ENCODE data around the gene DCHS1.

Gene DCHS1

DNA sequence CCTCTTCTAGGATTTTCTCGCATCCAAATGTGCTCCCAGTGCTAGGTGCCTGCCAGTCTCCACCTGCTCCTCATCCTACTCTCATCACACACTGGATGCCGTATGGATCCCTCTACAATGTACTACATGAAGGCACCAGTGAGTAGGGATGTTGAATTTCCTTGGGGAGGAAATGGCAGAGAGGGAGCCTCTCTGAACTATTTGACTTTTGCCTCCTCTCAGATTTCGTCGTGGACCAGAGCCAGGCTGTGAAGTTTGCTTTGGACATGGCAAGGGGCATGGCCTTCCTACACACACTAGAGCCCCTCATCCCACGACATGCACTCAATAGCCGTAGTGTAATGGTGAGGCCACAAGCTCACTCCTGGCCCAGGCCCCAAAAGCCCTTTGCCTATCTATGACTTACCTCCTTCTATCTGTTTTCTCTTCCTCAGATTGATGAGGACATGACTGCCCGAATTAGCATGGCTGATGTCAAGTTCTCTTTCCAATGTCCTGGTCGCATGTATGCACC, 46.0 kb downstream of the DCHS1 start:
- Histone ChIP-seq H3K9me3 (ENCODE audit: insufficient read depth, low read depth, low read length) (no peaks in the 10 kb centered on the region), H3K4me1 (ENCODE audit: insufficient read depth, low read length, poor library complexity, severe bottlenecking) (peaks cover 55% of the 10 kb centered on the region), H3K27me3 (ENCODE audit: insufficient read depth, low read length, poor library complexity, severe bottlenecking) (no peaks in the 10 kb centered on the region), H3K4me3 (ENCODE audit: low read length, poor library complexity, severe bottlenecking) (no peak overlapping the region), H3F3A (ENCODE audit: low read depth) (peaks cover 10% of the 10 kb centered on the region; the same call in 1 of the 2 replicates), H3K4me2 (ENCODE audit: low read depth, low read length, poor library complexity, severe bottlenecking) (no peak overlapping the region), H4K20me1 (ENCODE audit: insufficient read depth, low read length, poor library complexity, severe bottlenecking) (peaks cover 23% of the 10 kb centered on the region), H3K79me2 (ENCODE audit: insufficient read depth, low read length) (peaks cover 72% of the 10 kb centered on the region), H3K36me3 (ENCODE audit: insufficient read depth, low read length) (peaks cover 34% of the 10 kb centered on the region; the same call in 1 of the 2 replicates), H2AFZ (ENCODE audit: low read length) (no peak overlapping the region), H3K9me2 (replicated peaks; ENCODE audit: low read depth, low read length) (no peaks in the 10 kb centered on the region), H3K9ac (ENCODE audit: low read depth, low read length, poor library complexity, severe bottlenecking) (no peak overlapping the region)
- no peak for TF ChIP-seq EZH2phosphoT487 (IDR thresholded peaks at IDR 0.05; ENCODE audit: borderline replicate concordance)
- TF ChIP-seq, protein P1, sequence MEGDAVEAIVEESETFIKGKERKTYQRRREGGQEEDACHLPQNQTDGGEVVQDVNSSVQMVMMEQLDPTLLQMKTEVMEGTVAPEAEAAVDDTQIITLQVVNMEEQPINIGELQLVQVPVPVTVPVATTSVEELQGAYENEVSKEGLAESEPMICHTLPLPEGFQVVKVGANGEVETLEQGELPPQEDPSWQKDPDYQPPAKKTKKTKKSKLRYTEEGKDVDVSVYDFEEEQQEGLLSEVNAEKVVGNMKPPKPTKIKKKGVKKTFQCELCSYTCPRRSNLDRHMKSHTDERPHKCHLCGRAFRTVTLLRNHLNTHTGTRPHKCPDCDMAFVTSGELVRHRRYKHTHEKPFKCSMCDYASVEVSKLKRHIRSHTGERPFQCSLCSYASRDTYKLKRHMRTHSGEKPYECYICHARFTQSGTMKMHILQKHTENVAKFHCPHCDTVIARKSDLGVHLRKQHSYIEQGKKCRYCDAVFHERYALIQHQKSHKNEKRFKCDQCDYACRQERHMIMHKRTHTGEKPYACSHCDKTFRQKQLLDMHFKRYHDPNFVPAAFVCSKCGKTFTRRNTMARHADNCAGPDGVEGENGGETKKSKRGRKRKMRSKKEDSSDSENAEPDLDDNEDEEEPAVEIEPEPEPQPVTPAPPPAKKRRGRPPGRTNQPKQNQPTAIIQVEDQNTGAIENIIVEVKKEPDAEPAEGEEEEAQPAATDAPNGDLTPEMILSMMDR (conservative IDR thresholded peaks at IDR 0.05; ENCODE audit: low read length), result no peak

DNA sequence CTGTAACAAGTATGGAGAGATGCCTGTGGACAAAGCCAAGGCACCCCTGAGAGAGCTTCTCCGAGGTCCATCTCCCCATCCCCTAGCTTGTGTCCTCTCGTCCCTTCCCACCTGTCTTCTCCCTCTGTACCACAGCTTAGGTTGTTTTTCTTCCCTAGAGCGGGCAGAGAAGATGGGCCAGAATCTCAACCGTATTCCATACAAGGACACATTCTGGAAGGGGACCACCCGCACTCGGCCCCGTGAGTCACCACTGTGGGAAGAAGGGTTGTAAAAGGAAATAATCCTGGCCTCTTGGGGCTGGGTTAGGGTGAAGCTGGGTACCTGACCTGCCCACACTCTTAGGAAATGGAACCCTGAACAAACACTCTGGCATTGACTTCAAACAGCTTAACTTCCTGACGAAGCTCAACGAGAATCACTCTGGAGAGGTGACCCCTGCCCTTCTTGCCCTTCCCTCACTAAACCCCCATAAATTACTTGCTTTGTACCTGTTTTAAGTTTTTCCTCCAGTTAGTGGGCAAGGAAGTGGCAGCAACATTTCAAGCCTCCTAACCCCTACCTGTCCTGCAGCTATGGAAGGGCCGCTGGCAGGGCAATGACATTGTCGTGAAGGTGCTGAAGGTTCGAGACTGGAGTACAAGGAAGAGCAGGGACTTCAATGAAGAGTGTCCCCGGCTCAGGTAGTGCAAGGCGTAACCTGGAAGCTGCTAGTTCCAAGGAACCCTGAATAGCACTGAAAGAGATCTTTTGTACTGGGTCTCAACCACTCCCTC, 46.7 kb downstream of the DCHS1 start:
- H4K20me1 ChIP-seq (ENCODE audit: insufficient read depth, low read length, poor library complexity, severe bottlenecking), result peaks cover 27% of the 10 kb centered on the region
- peaks cover 34% of the 10 kb centered on the region; the same call in 1 of the 2 replicates for H3K36me3 ChIP-seq (ENCODE audit: insufficient read depth, low read length)
- H3K4me2 ChIP-seq (ENCODE audit: low read depth, low read length, poor library complexity, severe bottlenecking), result no peak overlapping the region
- no peak overlapping the region for H3K9ac ChIP-seq (ENCODE audit: low read depth, low read length, poor library complexity, severe bottlenecking)
- no peaks in the 10 kb centered on the region for H3K27me3 ChIP-seq (ENCODE audit: insufficient read depth, low read length, poor library complexity, severe bottlenecking)
- TF ChIP-seq, protein P1 (conservative IDR thresholded peaks at IDR 0.05; ENCODE audit: low read length), result no peak
- no peak for TF ChIP-seq EZH2phosphoT487 (IDR thresholded peaks at IDR 0.05; ENCODE audit: borderline replicate concordance)
- no peak overlapping the region for H3K4me3 ChIP-seq (ENCODE audit: low read length, poor library complexity, severe bottlenecking)
- H3K9me3 ChIP-seq (ENCODE audit: insufficient read depth, low read depth, low read length), result no peaks in the 10 kb centered on the region
- H3K9me2 ChIP-seq (replicated peaks; ENCODE audit: low read depth, low read length), result no peaks in the 10 kb centered on the region
- H3F3A ChIP-seq (ENCODE audit: low read depth), result peaks cover 12% of the 10 kb centered on the region; the same call in 1 of the 2 replicates
- no peak overlapping the region for H2AFZ ChIP-seq (ENCODE audit: low read length)
- peaks cover 55% of the 10 kb centered on the region for H3K4me1 ChIP-seq (ENCODE audit: insufficient read depth, low read length, poor library complexity, severe bottlenecking)
- peaks cover 79% of the 10 kb centered on the region for H3K79me2 ChIP-seq (ENCODE audit: insufficient read depth, low read length)

DNA sequence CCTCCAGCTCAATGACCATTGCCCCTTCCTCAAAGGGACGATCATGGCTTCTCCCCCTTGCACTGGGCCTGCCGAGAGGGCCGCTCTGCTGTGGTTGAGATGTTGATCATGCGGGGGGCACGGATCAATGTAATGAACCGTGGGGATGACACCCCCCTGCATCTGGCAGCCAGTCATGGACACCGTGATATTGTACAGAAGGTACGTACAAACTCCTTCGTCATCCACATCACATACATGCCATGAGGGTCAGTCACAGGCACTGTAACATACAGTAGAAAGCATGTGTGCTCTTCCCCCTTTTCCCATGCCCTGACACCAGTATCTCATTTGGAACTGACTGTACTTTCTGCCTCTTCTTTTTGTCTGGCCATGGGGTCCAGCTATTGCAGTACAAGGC, 47.6 kb downstream of the DCHS1 start:
- H3K9me2 ChIP-seq (replicated peaks; ENCODE audit: low read depth, low read length), result no peaks in the 10 kb centered on the region
- H3K27me3 ChIP-seq (ENCODE audit: insufficient read depth, low read length, poor library complexity, severe bottlenecking), result no peaks in the 10 kb centered on the region
- peaks cover 34% of the 10 kb centered on the region; the same call in 1 of the 2 replicates for H3K36me3 ChIP-seq (ENCODE audit: insufficient read depth, low read length)
- peak overlapping the region; percentile 99 for H3K4me3 ChIP-seq (ENCODE audit: low read length, poor library complexity, severe bottlenecking)
- peak overlapping the region; percentile 85 for H3K4me2 ChIP-seq (ENCODE audit: low read depth, low read length, poor library complexity, severe bottlenecking)
- H3K9me3 ChIP-seq (ENCODE audit: insufficient read depth, low read depth, low read length), result no peaks in the 10 kb centered on the region
- TF ChIP-seq, protein P1 (conservative IDR thresholded peaks at IDR 0.05; ENCODE audit: low read length), result no peak
- no peak for TF ChIP-seq EZH2phosphoT487 (IDR thresholded peaks at IDR 0.05; ENCODE audit: borderline replicate concordance)
- H3K79me2 ChIP-seq (ENCODE audit: insufficient read depth, low read length), result peaks cover 86% of the 10 kb centered on the region
- H3F3A ChIP-seq (ENCODE audit: low read depth), result peaks cover 12% of the 10 kb centered on the region; the same call in 1 of the 2 replicates
- H4K20me1 ChIP-seq (ENCODE audit: insufficient read depth, low read length, poor library complexity, severe bottlenecking), result peaks cover 32% of the 10 kb centered on the region
- no peak overlapping the region for H2AFZ ChIP-seq (ENCODE audit: low read length)
- peak overlapping the region; percentile 97 for H3K9ac ChIP-seq (ENCODE audit: low read depth, low read length, poor library complexity, severe bottlenecking)
- H3K4me1 ChIP-seq (ENCODE audit: insufficient read depth, low read length, poor library complexity, severe bottlenecking), result peaks cover 49% of the 10 kb centered on the region
